Mammary epithelial cell (primary cell): ENCODE results near the gene CROCC2.

Experiments
- CTCF ChIP-seq, 2 donors: IDR thresholded peaks in 1 of 2; conservative IDR thresholded peaks in 1 of 2; 2 replicates each; pipeline ENCODE4 v1.5.1; 2011 to 2012; ENCODE audit warnings: inconsistent platforms in 2 of 2, low read length in 2 of 2, mild to moderate bottlenecking in 2 of 2, control low read depth in 1 of 2, low read depth in 1 of 2; ENCODE audit not compliant: insufficient read depth in 1 of 2; ENCODE audit errors: extremely low read depth in 1 of 2
- EZH2 ChIP-seq: IDR thresholded peaks from 2 replicates; pipeline ENCODE4 v1.6.1; 2012; ENCODE audit warnings: low read length, inconsistent platforms, borderline replicate concordance

GRCh38 chr2:240901986-240902614, 4.0 kb upstream of the CROCC2 start:
- TF ChIP-seq CTCF (conservative IDR thresholded peaks at IDR 0.05 in 1 of 2, IDR thresholded peaks at IDR 0.05 in 1 of 2; ENCODE audit: extremely low read depth in 1 of 2, insufficient read depth in 1 of 2, low read depth in 1 of 2, low read length in 2 of 2) (no peak), EZH2 (no peak)
